Measurements from ENCODE around the gene BLVRB. TPM values are rescaled to one million over a fixed set of nuclear protein-coding genes. Genes with fewer than 3 reads are reported as not detected.

BLVRB gene
- polyA plus RNA-seq, 2 of the 4 experiments (the other 2 are of a cell fraction), result 202 to 280 TPM

DNA sequence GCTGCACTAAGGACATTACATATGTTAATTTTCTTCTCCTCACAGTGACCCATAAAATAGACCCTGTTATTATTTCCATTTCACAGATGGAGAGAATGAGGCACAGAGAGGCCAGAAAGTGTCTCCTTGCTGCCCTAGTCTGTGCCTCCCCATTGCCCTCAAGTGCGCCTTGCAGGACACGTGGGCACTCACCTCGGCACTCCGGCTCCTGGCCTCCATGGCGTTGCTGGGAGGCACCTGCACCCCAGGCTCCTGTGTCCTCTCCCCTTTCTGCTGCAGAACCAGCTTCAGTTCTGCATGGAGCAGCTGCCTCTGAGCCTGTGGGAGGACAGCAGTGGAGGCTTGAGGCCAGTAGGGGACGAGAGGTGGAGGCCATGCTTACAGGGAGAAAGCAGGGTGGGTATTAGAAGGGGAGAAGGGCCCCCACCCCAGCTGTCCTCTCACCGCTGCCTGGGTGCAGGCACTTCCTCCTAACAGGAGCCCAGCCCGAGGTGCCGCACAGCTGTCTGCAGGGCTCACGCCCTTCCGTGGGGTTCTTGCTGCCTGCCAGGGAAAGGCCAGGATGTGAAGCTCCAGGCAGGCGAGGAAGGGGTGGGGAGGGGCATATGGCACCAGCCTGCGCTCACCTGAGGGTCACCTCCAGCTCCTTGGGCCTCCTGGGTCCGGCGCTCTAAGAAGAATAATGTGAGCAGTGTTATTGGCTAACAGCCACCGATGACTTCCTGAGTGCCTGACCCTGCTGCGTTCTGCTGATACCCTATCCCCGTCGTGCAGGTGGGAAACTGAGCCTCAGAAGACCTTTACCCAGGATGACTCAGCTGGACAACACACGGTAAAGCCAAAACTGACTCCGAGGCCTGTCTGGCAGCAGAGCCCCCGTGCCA, 57.6 kb downstream of the BLVRB start (continued):
- no peak for TF ChIP-seq PHF8 (IDR thresholded peaks at IDR 0.05; ENCODE audit: borderline replicate concordance, low read depth)
- TF ChIP-seq POLR2A (IDR thresholded peaks at IDR 0.05; ENCODE audit: low read length), result no peak
- no peak for TF ChIP-seq ZFP36 (IDR thresholded peaks at IDR 0.05; ENCODE audit: borderline replicate concordance, partially characterized antibody)
- no peak for TF ChIP-seq FOXS1 (CRISPR knock-in tag; IDR thresholded peaks at IDR 0.05)
- TF ChIP-seq RFX5 (IDR thresholded peaks at IDR 0.05), result no peak
- TF ChIP-seq ZNF302 (CRISPR knock-in tag; IDR thresholded peaks at IDR 0.05), result no peak

DNA sequence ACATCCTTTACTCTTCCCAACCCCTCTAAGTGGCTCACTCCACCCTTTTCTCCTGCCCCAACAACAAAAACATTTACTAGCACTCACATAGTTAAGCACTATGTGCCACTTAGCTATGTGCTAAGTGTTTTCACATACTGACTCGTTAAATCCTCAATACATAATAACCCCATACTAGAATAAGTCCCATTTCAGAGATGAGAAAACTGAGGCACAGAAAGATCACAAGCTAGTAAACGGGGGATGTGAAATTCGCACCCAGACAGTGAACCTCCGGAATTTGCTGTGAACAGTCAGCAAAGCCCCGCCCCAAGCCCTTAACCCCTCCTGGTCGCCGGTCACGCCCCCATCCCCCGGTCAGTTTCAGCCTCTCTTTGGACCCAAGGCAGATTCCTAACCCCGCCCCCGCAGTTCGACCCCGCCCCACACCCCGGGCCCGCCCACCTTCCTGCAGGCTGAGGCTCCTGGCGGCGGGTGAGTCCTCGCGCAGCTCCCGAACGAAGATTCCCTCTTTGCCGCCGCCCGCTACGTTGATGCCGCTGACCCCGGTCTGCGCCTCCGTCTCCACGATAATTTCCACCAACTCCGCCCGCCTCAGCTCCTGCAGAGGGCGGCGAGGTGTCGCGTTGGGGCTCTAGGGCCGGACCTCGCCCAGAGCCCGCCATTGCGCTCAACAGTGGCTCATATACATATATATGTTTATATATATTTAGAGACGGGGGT, 62.1 kb downstream of the BLVRB start:
- POLR2A ChIA-PET, result interaction anchor here (0.6 to 3.0 kb wide), 12 partner anchors 10 to 99 kb away, joined by 3 to 27 read pairs (median 6); partner anchors contain the start of genes BLVRB, C19orf47, PLD3 and PRX
- CTCF ChIA-PET, result interaction anchor here (0.6 to 14.6 kb wide), 18 partner anchors 8 to 167 kb away, joined by 3 to 240 read pairs (median 4); partner anchors contain the start of genes PRX and SERTAD3
- peak overlapping the region; percentile 61 for H3K4me3 ChIP-seq
- peak; percentile 83 for FAIRE-seq
- H3K4me1 ChIP-seq, result peaks cover 10% of the 10 kb centered on the region
- peak; percentile 98 to 100 for DNase-seq (ENCODE audit: low read depth in 1 of 2, low spot score in 1 of 2)
- H3K9me3 ChIP-seq, result no peaks in the 10 kb centered on the region
- peak overlapping the region; percentile 66 to 84 for H3K27ac ChIP-seq
- H3K4me2 ChIP-seq, result peak overlapping the region; percentile 85
- WGBS (ENCODE audit: missing lambda C conversion rate), result 2% methylated on average over 31 of the region's 41 CpGs
- ATAC-seq, result peak; percentile 83 to 92
- TF ChIP-seq KDM1A (IDR thresholded peaks at IDR 0.05; ENCODE audit: low read depth), result peak; percentile 95
- peak; percentile 46; the same call in 1 of the 2 replicates for TF ChIP-seq MYC (IDR thresholded peaks at IDR 0.05; ENCODE audit: borderline replicate concordance, low read length)
- TF ChIP-seq HDAC2 (IDR thresholded peaks at IDR 0.05), result no peak
- 0 out of 2 replicates have a peak, but pooled peaks have one; percentile 37 for TF ChIP-seq HOXB13 (CRISPR knock-in tag; IDR thresholded peaks at IDR 0.05; ENCODE audit: low read depth)
- TF ChIP-seq PHF8 (IDR thresholded peaks at IDR 0.05; ENCODE audit: borderline replicate concordance, low read depth), result no peak
- peak; percentile 91 for TF ChIP-seq E2F6 (IDR thresholded peaks at IDR 0.05; ENCODE audit: borderline replicate concordance, low read depth)
- TF ChIP-seq CEBPB (IDR thresholded peaks at IDR 0.05), result no peak
- peak; percentile 91 for TF ChIP-seq CHD4 (IDR thresholded peaks at IDR 0.05; ENCODE audit: borderline replicate concordance)
- TF ChIP-seq, protein P1, sequence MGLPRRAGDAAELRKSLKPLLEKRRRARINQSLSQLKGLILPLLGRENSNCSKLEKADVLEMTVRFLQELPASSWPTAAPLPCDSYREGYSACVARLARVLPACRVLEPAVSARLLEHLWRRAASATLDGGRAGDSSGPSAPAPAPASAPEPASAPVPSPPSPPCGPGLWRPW (IDR thresholded peaks at IDR 0.05), result no peak
- peak in 1 of 2 experiments; percentile 30; a peak in 1 of 5 replicates for TF ChIP-seq JUN (IDR thresholded peaks at IDR 0.05)
- 0 out of 2 replicates have a peak, but pooled peaks have one; percentile 71 for TF ChIP-seq FOSB (CRISPR knock-in tag; IDR thresholded peaks at IDR 0.05)
- TF ChIP-seq, protein P2, sequence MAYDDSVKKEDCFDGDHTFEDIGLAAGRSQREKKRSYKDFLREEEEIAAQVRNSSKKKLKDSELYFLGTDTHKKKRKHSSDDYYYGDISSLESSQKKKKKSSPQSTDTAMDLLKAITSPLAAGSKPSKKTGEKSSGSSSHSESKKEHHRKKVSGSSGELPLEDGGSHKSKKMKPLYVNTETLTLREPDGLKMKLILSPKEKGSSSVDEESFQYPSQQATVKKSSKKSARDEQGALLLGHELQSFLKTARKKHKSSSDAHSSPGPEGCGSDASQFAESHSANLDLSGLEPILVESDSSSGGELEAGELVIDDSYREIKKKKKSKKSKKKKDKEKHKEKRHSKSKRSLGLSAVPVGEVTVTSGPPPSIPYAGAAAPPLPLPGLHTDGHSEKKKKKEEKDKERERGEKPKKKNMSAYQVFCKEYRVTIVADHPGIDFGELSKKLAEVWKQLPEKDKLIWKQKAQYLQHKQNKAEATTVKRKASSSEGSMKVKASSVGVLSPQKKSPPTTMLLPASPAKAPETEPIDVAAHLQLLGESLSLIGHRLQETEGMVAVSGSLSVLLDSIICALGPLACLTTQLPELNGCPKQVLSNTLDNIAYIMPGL (CRISPR knock-in tag; IDR thresholded peaks at IDR 0.05; ENCODE audit: borderline replicate concordance), result no peak
- no peak for TF ChIP-seq NPAS2 (CRISPR knock-in tag; IDR thresholded peaks at IDR 0.05; ENCODE audit: borderline replicate concordance)
- peak; percentile 85 for TF ChIP-seq HOXB5 (CRISPR knock-in tag; IDR thresholded peaks at IDR 0.05)
- peak; percentile 57 for TF ChIP-seq POLR2A (IDR thresholded peaks at IDR 0.05; ENCODE audit: low read length)
- TF ChIP-seq ZSCAN20 (CRISPR knock-in tag; IDR thresholded peaks at IDR 0.05), result no peak
- TF ChIP-seq, protein P3, sequence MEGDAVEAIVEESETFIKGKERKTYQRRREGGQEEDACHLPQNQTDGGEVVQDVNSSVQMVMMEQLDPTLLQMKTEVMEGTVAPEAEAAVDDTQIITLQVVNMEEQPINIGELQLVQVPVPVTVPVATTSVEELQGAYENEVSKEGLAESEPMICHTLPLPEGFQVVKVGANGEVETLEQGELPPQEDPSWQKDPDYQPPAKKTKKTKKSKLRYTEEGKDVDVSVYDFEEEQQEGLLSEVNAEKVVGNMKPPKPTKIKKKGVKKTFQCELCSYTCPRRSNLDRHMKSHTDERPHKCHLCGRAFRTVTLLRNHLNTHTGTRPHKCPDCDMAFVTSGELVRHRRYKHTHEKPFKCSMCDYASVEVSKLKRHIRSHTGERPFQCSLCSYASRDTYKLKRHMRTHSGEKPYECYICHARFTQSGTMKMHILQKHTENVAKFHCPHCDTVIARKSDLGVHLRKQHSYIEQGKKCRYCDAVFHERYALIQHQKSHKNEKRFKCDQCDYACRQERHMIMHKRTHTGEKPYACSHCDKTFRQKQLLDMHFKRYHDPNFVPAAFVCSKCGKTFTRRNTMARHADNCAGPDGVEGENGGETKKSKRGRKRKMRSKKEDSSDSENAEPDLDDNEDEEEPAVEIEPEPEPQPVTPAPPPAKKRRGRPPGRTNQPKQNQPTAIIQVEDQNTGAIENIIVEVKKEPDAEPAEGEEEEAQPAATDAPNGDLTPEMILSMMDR (IDR thresholded peaks at IDR 0.05), result no peak
- TF ChIP-seq HOXA7 (CRISPR knock-in tag; IDR thresholded peaks at IDR 0.05), result peak; percentile 73; the same call in 1 of the 2 replicates
- TF ChIP-seq BCL3 (IDR thresholded peaks at IDR 0.05), result peak; percentile 48; the same call in 1 of the 3 replicates
- no peak for TF ChIP-seq ZNF302 (CRISPR knock-in tag; IDR thresholded peaks at IDR 0.05)
- no peak for TF ChIP-seq NR3C1 (IDR thresholded peaks at IDR 0.05)
- peak; percentile 93; the same call in 1 of the 2 replicates for TF ChIP-seq RCOR1 (IDR thresholded peaks at IDR 0.05; ENCODE audit: low read depth, low read length)
- peak; percentile 39; the same call in 1 of the 2 replicates for TF ChIP-seq RFX5 (IDR thresholded peaks at IDR 0.05)
- TF ChIP-seq ELK1 (IDR thresholded peaks at IDR 0.05; ENCODE audit: low read depth, low read length), result no peak
- TF ChIP-seq KDM5A (IDR thresholded peaks at IDR 0.05), result no peak

Data from A549 (cell line).